ENCODE data around the gene CREB5.

GRCh38 chr7:28647076-28647421 lies 234.7 kb downstream of the CREB5 start:
- no peak for TF ChIP-seq CTCF (conservative IDR thresholded peaks at IDR 0.05; ENCODE audit: low read length)
- TF ChIP-seq EZH2phosphoT487 (IDR thresholded peaks at IDR 0.05; ENCODE audit: borderline replicate concordance): no peak

Data from Loucy (cell line).